GM19043 (cell line): ENCODE results near the gene PRKG1.

Experiments
- ATAC-seq: cut with Tn5 transposase; IDR thresholded peaks from one replicate; pipeline ENCODE4 v1.9.1; 2021; ENCODE audit warnings: low read depth; ENCODE audit not compliant: unreplicated experiment

PRKG1 gene

DNA sequence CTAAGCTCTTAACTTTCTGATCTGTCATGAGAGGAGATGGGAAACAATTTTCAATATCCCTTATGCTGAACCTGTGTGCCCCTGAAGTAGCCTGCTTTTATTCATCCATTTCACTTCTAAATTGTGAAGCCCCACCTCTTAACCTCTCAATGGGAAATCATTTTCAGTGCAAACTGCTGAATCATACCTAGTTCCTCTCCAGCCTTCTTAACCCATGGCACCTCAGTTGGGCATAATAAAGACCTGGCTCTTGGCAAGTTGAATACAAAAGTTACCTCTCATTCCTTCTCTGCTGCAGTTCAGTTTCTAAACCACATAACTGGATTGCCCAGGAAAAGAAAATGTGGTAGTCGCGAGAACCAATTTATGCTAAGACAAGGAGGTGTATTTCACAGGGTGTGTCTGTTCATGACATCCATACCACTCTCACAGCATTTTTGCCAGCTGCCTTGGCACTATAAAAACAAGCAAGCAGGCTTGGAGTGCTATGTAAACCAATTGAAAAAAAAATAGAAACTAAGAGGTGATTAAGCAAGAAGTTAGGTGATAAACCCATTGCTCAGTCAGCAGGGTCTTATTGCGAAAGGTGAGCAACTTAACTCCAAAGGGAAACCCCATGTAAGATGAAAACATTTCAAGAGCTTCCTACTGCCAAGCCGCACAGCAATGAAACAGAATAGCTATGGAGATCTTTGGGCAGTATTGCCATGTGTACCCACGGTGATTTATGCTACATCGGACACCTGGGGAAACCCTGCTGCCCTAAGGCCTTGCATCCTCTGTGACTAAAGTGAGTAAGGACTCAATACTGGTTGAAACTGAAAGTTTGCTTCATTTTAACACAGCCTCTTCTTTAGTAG is 1182.8 kb downstream of the PRKG1 start:
- ATAC-seq: peak; percentile 98

DNA sequence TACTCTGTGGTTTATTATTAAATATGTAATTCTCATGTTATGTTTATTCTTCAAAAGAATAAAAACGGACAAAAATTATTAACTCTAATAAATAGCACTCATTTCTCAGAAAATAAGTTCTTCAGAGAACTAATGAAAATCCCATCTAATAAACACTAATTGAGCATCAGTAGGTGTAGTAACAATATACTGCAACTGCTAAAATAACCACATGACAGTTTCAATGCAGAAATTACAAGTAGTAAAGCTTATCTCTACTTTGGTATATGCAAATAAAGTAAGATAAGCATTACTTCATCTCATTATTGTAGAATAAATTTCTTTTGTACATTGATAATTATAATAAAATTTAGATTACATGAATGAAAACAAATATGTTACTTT is 1183.4 kb downstream of the PRKG1 start:
- peak; percentile 75 for ATAC-seq

DNA sequence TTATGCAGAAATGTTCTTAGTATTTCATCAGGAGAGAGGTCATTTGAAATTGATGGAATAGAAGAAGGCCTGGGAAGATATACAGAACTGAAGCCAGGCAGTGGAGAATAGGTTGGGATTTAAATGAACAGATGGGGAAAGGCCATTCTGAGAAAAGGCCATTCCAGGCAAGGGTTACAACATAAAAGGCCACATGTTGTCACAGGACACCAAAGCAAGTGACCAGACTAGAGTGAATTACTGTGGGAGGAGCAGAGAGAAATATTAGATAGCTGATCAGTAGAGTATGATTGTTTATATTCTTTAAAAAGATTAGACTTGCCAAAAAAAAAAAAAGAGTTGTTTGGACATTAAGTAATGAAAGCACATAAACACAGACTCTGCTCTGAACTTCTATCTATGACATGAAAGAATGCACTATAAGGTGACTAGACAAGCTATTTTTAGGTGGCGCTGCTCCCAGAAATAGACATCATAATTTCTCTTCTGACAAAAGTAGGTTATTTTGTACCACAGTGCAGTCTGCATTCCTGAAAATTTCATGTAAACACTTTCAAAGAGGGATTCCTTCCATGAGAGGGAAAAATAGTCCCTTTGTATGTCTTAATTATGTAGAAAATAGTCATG is 1184.6 kb downstream of the PRKG1 start:
- ATAC-seq: no peak

DNA sequence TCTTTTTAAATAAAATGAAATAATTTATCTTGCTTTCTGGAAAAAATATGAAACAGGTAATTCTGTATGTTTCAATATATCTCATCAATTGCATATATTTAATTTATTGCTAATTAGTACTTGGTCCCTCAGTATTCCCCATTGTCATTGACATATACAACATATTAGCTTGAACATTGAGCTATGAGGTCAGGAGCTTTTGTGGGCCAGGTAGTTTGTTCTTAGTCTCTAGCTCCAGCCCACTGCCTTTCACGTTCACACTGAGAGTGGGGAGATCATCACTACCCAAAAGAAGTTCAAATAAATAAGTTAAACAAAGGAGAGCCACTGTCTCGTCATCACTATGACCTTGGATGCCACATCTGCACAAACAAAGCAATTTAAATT is 1185.1 kb downstream of the PRKG1 start:
- ATAC-seq: no peak

DNA sequence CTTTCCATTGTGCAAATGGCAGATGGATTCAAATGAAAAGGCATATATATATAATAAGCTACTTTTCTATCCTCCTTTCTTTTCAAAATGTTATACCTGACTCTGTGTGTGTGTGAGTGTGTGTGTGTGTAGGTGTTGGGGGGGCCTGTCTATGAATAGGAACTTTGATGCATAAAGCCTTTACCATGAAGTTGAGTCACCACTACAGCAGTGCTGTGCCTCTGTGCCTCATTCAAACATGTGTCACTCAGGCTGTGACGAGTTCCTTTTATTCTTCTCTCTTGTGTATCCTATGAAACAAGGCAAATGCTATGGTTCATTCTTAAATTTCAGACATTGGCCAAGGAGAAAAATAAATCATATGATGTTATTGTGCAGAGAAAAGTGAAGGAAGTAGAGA is 1187.1 kb downstream of the PRKG1 start:
- no peak for ATAC-seq

DNA sequence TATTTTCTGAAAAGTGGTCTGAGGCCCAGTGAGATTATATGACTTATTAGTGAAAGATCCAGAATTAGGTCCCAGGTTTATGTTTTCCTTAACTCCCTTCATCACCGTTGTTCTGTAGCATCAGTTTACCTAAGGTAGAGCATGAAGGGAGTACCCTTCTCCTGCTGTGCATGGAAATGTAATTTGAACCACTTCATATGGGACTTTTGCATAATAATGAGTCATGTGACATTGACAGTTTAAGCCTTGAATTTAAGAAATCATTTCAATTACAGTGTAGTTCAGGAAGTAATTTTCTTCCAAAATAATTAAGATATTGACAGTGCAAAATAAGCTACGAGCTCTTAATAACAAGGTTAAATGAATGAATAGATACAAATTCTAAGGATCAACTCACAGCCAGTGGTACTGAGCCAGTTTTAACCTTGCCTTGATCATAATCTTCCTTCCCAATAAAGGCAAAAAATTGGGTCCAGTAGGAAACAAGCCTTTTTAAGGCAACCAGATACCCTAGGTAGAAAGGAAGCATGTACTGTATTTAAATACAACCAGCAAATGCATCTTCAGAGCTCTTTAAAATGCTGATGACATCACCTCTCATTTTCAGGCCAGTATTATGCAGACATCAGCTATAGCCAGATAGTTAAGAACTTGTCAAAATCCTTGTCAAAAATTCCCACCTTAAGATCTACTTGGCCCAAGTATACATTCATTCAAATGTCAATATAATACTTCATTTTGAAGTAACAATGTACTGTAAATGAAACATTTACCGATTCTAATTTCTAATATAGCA is 1191.0 kb downstream of the PRKG1 start:
- ATAC-seq: no peak

DNA sequence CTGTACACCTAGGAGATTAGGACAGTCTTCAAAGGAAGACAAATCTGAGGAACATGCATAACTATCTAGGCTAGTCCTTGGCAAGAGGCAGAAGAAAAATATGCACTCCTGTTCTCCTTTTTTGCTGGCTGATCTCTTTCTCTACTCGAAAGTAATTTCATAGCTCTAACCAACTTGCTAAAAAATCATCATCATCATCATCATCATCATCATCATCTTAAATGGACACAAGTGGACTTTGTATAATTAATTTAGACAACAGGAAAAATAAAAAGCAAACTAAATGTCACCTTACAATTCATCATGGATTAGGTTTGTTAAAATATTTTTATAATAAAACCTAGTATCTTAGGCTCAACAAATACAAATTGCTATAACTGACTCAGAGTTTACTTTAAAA is 1192.6 kb downstream of the PRKG1 start:
- no peak for ATAC-seq

DNA sequence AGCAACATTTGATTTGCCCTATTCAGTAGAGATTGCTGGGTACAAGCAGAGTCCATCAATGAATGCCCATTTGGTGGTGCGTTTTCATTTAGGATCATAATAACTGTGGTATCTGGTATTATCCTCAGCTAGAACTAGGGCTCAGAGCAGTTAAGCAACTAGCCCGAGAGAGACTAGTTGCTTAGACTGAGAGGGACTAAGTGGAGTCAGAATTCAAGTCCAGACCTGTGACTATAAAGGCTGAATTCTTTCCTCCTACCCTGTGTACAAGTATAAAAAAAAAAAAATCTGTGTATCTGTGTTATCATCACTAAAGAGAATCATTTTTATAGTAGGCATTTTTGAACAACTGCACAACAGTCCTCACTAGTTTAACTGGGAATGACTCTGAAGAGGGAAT is 1194.5 kb downstream of the PRKG1 start:
- ATAC-seq: no peak

DNA sequence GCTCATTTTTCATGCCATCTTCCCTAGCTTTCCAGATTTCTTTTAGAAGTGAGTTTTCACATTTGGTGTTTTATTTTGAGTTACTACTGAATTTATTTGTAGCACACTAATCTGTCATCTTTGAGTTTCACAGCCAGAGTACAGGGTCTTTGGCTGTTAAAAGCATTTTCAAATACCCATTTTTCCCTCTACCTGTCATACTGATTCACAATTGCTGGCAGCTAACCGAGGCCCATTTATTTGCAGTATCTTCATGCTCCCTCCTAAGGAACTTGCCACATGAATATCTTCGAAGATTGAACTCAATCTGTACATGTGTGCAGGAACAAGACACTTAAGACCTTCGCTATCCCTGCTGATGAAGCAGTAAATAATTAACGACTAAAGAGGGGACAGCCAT is 1194.9 kb downstream of the PRKG1 start:
- ATAC-seq: no peak

DNA sequence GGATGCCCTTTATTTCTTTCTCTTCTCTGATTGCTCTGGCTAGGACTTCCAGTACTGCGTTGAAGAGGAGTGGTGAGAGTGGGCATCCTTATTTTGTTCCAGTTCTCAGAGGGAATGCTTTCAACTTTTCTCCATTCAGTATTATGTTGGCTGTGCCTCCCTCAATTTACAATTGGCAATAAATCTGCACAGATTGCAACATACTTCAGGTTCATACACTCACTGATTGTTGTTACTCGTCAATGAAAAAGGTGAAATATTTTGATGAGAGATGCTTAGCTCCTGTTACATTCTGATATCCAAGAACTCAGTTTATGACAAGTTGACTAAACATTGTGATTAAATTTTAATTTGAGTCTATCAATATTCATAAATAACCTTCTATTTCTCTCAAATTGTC is 1201.9 kb downstream of the PRKG1 start:
- no peak for ATAC-seq

DNA sequence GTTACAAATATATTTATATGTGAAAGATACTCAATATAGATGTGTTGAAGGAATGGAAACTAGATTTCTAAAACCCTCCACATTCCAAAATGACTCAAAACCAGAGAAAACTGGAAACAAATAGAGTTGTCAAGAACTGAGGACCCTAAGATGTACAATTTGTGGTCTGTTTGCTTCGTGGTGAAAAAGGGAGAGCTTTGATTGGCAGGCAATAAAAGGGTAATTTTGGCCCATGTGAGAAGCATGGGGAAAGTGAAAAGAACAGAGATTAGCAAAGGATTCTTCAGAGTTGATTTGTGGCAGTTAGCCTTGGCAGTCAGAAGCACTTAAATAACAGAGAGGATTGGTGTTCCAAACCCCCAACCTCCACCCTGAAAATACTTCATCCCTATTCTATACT is 1202.7 kb downstream of the PRKG1 start:
- ATAC-seq: no peak

DNA sequence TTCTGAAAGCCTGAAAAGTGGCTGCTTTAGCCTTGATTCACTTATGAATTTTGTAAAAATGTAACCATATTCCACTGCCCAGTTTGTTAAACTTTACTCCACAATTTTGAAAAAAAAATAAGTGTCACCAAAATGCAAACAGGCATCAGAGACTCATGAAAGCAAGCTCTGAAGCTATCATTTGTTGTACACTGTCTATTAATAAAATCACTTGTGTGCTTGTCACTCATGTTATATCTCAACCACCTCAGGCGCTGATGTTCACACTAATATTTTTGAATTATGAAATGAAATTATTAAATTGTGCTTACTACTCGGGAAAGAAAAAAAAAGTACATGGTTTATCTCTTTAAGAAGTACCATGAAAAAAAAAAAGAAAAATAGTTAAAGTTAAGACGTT is 1205.3 kb downstream of the PRKG1 start:
- ATAC-seq: no peak

DNA sequence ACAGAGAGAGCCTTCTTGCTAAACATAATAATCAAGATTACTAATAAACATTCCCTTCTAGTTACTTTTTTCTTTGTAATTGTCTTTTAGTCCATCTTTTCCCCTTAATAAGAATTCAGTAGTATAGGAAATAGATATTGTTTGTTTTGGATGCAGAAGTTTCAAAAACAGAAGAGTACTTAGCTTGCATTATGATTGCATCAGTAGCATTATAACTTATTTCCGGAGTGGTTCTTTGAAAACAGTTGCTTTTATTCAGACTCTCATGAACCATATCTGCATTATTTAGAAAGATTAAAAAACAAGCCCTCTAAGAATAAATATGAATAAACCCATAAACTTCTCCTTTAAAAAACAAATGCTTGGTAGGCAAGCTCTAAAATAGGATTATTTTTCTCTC is 1205.8 kb downstream of the PRKG1 start:
- no peak for ATAC-seq

DNA sequence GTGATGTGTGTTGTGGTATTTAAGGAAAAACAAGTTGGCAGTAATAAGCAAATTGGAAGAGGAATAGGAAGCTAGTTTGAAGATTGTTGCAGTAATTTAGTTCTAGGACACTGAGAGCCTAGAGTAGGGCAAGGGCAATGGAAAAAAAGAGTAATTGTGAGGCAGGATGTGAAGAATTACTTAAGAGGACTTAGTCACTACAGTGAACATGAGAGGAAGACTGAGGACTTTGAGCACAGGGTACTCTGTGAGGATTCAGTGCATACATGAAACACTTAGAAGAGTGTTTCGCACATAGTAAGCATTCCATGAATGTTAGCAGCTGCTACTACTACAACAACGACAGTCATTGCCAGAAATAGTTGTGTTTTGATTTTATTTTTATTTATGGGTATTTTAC is 1208.9 kb downstream of the PRKG1 start:
- no peak for ATAC-seq

DNA sequence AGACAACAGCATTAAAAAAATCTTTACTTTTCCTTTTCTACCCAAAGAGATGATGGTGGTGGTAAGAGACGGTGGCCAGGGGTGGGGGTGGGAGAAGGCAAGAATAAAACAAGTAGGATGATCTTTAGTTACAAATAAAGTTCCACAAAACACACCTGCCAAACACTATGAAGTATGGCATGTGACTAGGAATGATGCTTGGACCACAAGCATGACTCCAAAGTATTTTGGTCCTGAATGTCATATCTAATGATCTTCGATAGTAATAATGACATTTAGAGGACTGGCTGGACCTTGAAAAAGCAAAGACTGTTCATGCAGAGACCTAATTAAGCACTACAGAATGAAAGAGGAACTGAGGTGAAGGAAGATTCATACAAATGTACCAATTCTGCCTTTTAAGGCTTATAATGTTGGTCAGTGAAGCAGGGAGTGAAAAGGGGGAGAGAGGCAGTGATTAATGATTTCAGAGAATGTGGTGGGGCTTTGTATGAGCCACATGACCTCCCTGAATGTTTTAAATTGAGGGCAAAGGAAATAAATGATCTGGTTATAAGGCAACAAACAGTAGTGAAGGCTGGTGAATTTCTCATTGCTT is 1210.2 kb downstream of the PRKG1 start:
- peak; percentile 81 for ATAC-seq

DNA sequence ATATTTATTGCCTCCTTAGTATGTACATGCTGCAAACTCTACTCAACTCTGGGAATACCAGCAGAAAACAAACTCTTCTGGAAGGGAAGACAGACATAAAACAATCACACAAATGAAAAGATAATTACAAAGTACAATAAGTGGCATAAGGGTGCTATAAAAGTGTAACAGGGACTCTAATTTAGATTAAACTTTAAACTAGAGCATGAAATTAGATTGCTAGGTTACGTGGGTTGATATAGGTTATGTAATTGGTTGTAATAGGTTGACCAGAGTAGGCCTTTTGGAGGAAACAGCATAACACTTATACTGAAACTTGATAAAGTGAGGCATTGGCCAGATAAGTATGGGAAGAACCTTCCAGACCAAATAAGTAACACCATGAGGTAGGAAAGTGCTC is 1213.6 kb downstream of the PRKG1 start:
- ATAC-seq: no peak

DNA sequence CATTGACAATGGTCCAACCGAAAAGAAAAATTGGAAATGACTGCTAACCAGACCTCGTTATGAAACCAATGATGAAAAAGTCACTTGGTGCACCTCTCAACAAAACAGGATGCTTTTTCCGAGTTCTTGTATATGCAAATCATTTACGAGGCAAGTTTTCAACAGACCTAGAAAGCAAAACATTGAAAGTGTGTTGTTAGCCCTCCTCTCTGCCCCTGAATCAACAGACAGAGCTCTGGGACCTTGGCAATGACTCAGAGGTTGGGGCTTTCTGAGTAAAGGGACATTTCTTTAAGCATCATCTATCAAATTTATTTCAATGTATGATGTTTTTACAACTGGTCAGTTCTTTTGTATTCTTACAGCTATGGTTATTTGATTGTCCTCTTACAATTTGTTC is 1223.5 kb downstream of the PRKG1 start:
- no peak for ATAC-seq

DNA sequence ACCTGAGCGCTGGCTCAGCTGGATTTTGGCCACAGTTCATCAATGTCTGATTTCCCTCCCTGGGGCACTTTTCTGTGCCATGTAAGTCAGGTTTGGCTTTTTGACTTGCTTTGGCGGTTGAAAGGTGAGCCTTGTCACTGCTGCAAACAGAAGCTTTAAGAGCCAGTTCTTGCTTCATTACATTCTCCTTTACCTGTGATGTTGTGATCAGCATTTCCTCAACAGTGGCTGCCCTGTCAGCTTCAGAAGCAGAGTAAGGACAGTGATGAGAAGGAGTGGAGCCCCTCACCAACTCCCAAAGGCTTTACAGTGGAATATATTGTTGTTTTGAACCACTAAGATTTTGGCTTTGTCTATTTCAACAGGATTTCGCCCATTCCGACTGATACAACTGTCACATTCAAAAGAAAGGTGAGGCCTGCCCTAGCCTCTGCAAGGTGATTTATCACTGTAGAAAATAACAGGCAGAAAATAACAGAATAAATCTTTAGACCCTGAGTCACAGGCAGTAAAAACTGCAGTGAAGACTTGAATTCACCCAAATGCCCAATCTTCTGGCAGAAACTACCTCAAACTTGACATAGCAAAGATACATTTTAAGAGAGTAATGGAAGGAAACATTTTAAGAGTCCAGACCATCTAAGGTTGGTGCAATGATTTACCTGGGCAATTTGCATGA is 1226.5 kb downstream of the PRKG1 start:
- ATAC-seq: no peak

DNA sequence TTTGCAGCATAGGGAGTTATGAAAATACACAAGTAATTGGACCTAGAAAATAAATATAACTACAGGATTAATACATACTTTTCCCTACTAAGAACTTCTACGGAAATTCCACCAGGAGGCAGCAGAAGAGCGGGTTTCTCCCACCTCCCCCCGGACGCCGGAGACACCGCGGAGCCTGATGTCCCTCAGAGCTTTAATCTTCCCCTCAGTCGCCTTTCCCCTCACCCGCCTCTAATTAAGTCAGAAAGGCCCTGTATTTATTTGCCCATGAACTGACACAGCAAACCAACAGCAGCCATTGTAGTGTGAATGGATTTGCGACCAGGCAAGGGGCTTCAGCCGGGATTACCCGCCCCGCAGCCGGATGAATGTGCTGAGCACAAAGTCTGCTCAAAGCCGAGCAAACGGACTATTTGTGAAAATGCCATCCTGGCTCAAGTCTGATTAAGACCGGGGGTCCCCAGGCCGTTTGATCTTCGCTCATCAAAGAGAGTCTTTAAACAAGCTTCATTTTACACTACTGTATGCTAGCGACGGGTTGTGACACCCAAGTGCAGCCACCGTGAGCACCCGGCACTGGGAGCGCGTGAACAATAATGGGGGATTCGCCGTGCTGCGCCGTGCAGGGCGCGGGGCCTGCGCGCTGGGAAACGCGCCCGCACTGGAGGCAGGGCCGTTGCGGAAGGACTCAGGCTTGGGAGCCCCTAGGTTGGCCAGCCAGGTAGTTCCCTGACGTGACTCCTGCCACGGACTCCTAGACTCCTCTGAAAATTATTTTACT is 1234.2 kb downstream of the PRKG1 start:
- ATAC-seq: peak; percentile 57

DNA sequence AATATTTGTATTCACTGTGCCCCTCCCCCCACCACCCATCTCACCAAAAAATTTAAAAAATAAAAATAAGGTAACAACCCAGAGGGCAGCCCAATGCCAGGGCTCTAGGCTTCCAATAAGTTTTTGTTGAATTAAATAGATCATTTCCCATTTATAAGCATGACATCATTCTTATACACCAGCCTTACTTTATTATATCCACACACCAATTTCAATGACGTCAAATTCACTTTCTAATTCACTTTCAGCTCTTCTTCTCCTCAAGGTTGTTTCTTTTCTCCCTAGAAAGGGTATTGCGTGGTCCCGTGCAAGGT is 1238.6 kb downstream of the PRKG1 start:
- no peak for ATAC-seq
